ENCODE results near the gene ENOX1. TPM values are rescaled to one million over a fixed set of nuclear protein-coding genes. Genes with fewer than 3 reads are reported as not detected.
A peak's percentile ranks its signal among the peaks of the same experiment; 100 is the strongest.

Gene ENOX1
- total and polyA plus RNA-seq, 4 donors, result 0.33 to 7.7 (median 1.1) TPM

DNA sequence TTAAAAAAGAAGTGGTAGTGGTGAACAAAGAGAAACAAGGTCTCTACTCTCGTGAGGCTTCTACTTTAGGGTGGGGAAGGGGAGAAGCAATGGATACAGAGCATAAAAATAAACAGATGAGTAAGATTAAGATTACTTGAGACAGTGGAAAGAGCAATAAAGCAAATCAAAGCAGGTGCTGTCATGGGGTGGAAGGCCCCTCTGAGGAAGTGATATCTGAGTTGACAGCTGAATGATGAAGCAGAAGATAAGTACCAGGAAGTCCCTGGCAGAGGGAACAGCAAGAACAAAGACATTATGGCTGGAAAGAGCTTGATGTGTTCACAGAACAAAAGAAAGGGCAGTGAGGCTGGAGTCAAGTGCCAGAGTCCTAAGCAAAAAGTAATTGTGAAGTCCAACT, 221.8 kb downstream of the ENOX1 start:
- no peak overlapping the region for H3K9ac ChIP-seq (ENCODE audit: insufficient read depth in 1 of 2, low read length in 2 of 2)
- WGBS, 2 donors, result 37 to 65% methylated on average over 1 of the region's 1 CpG
- no peaks in the 10 kb centered on the region for H3K27me3 ChIP-seq (ENCODE audit: control insufficient read depth in 3 of 3, insufficient read depth in 3 of 3, low read length in 2 of 3)
- no peaks in the 10 kb centered on the region for H3K36me3 ChIP-seq (ENCODE audit: control insufficient read depth in 4 of 4, insufficient read depth in 4 of 4, low read length in 4 of 4)
- DNase-seq (no peak), ATAC-seq (ENCODE audit: insufficient read depth, low FRiP score) (no peak)
- H3K4me3 ChIP-seq, result no peak overlapping the region
- TF ChIP-seq, protein P1, sequence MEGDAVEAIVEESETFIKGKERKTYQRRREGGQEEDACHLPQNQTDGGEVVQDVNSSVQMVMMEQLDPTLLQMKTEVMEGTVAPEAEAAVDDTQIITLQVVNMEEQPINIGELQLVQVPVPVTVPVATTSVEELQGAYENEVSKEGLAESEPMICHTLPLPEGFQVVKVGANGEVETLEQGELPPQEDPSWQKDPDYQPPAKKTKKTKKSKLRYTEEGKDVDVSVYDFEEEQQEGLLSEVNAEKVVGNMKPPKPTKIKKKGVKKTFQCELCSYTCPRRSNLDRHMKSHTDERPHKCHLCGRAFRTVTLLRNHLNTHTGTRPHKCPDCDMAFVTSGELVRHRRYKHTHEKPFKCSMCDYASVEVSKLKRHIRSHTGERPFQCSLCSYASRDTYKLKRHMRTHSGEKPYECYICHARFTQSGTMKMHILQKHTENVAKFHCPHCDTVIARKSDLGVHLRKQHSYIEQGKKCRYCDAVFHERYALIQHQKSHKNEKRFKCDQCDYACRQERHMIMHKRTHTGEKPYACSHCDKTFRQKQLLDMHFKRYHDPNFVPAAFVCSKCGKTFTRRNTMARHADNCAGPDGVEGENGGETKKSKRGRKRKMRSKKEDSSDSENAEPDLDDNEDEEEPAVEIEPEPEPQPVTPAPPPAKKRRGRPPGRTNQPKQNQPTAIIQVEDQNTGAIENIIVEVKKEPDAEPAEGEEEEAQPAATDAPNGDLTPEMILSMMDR (IDR thresholded peaks at IDR 0.05; ENCODE audit: control extremely low read depth, extremely low read depth), result no peak
- H3K9me3 ChIP-seq (ENCODE audit: control insufficient read depth in 4 of 4, insufficient read depth in 3 of 4, low read length in 3 of 4), result no peaks in the 10 kb centered on the region
- no peak overlapping the region for H3K27ac ChIP-seq (ENCODE audit: low read depth in 1 of 2, low read length in 1 of 2)
- peaks cover 0 to 42% (median 5%) of the 10 kb centered on the region in 5 donors for H3K4me1 ChIP-seq (ENCODE audit: control insufficient read depth in 5 of 5, insufficient read depth in 5 of 5, low read length in 5 of 5)

DNA sequence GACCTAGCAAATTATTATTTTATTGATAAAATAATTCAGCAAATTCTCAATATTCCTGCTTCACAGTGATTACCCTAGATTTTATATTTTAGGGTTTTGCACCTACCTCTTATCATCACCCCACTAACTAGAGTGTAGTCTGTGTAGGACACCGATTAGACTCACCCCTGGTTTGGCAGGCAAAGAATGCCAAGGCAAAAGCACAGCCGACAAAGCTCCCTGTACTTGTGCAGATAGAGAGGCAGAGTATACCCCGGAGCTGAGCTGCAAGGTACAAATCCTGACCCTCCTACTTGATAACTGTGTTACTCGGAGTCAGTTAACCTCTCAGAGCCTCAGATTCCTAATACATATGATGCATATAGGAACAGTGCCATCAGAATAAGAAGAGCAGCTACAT, 225.7 kb downstream of the ENOX1 start:
- Histone ChIP-seq H3K27me3 (ENCODE audit: control insufficient read depth in 3 of 3, insufficient read depth in 3 of 3, low read length in 2 of 3) (no peaks in the 10 kb centered on the region), H3K9ac (ENCODE audit: insufficient read depth in 1 of 2, low read length in 2 of 2) (no peak overlapping the region), H3K36me3 (ENCODE audit: control insufficient read depth in 4 of 4, insufficient read depth in 4 of 4, low read length in 4 of 4) (no peaks in the 10 kb centered on the region), H3K27ac (ENCODE audit: low read depth in 1 of 2, low read length in 1 of 2) (no peak overlapping the region), H3K9me3 (ENCODE audit: control insufficient read depth in 4 of 4, insufficient read depth in 3 of 4, low read length in 3 of 4) (no peaks in the 10 kb centered on the region), H3K4me3 (no peak overlapping the region), H3K4me1 (ENCODE audit: control insufficient read depth in 5 of 5, insufficient read depth in 5 of 5, low read length in 5 of 5) (peaks cover 0 to 39% (median 10%) of the 10 kb centered on the region in 5 donors)
- ATAC-seq (ENCODE audit: insufficient read depth, low FRiP score) (no peak), DNase-seq (no peak)
- whole genome bisulfite sequencing, 2 donors, result 90 to 93% methylated on average over 4 of the region's 4 CpGs
- TF ChIP-seq, protein P1 (IDR thresholded peaks at IDR 0.05; ENCODE audit: control extremely low read depth, extremely low read depth), result no peak

DNA sequence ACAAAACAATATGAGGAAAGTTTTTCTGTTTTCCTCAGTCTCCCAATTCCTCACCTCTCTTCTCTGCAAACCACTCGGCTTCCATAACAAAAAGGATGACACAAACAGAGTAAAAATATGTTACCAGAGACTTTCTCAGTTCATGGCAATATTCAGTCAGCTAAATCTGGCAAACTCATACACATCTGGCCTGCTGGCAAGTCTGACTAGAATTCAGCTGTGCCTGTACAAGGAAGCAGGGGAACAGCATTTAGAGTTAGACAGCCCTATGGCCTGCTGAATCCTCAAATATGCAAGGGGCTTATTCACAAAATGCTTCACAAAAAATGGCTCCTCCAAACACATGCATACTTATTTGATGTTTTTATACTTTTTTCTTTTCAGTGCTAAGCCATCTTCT, 227.8 kb downstream of the ENOX1 start:
- TF ChIP-seq, protein P1 (IDR thresholded peaks at IDR 0.05; ENCODE audit: control extremely low read depth, extremely low read depth), result no peak
- 80 to 88% methylated on average over 1 of the region's 1 CpG for WGBS, 2 donors
- DNase-seq (peak; percentile 43 to 75 (median 68)), ATAC-seq (ENCODE audit: insufficient read depth, low FRiP score) (no peak)
- Histone ChIP-seq H3K4me1 (ENCODE audit: control insufficient read depth in 5 of 5, insufficient read depth in 5 of 5, low read length in 5 of 5) (peaks cover 0 to 29% (median 10%) of the 10 kb centered on the region in 5 donors), H3K36me3 (ENCODE audit: control insufficient read depth in 4 of 4, insufficient read depth in 4 of 4, low read length in 4 of 4) (no peaks in the 10 kb centered on the region), H3K9ac (ENCODE audit: insufficient read depth in 1 of 2, low read length in 2 of 2) (no peak overlapping the region), H3K9me3 (ENCODE audit: control insufficient read depth in 4 of 4, insufficient read depth in 3 of 4, low read length in 3 of 4) (no peaks in the 10 kb centered on the region), H3K27me3 (ENCODE audit: control insufficient read depth in 3 of 3, insufficient read depth in 3 of 3, low read length in 2 of 3) (no peaks in the 10 kb centered on the region), H3K27ac (ENCODE audit: low read depth in 1 of 2, low read length in 1 of 2) (no peak overlapping the region), H3K4me3 (no peak overlapping the region)

DNA sequence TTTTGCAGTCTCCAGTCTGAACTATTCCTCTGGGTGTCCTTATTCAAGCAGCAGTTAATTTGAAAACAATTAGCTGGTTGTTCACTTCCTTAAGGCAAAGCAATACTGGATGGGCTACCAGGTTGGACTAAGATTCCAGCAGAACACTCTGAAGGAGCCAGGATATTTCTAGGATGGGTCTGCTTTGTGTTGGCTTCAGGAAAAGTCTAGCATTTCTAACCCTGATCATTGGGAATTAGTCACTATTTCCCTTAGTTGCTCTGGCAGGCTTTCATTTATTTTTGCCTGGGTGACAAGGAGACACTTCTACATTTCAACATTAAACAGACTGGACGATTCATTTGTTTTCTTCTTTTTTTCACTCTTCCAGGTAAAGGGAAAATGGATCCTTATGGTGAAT, 228.4 kb downstream of the ENOX1 start:
- Histone ChIP-seq H3K36me3 (ENCODE audit: control insufficient read depth in 4 of 4, insufficient read depth in 4 of 4, low read length in 4 of 4) (no peaks in the 10 kb centered on the region), H3K4me3 (no peak overlapping the region), H3K27me3 (ENCODE audit: control insufficient read depth in 3 of 3, insufficient read depth in 3 of 3, low read length in 2 of 3) (no peaks in the 10 kb centered on the region), H3K4me1 (ENCODE audit: control insufficient read depth in 5 of 5, insufficient read depth in 5 of 5, low read length in 5 of 5) (peaks cover 0 to 29% (median 10%) of the 10 kb centered on the region in 5 donors), H3K9ac (ENCODE audit: insufficient read depth in 1 of 2, low read length in 2 of 2) (no peak overlapping the region), H3K9me3 (ENCODE audit: control insufficient read depth in 4 of 4, insufficient read depth in 3 of 4, low read length in 3 of 4) (no peaks in the 10 kb centered on the region), H3K27ac (ENCODE audit: low read depth in 1 of 2, low read length in 1 of 2) (no peak overlapping the region)
- DNase-seq, result no peak
- 62 to 64% methylated on average over 1 of the region's 1 CpG for WGBS, 2 donors
- TF ChIP-seq, protein P1 (IDR thresholded peaks at IDR 0.05; ENCODE audit: control extremely low read depth, extremely low read depth), result no peak
- ATAC-seq (ENCODE audit: insufficient read depth, low FRiP score), result no peak
